Putamen (tissue), 1 donor: ENCODE data around the gene SPRR5.

ENCODE experiments used
- DNase-seq: peaks from one replicate; pipeline ENCODE4 v3.0.0-alpha.2; 2016; ENCODE audit warnings: low spot score

SPRR5 gene

GRCh38 chr1:152983234-152983633, 36.2 kb downstream of the SPRR5 start:
- no peak for DNase-seq

GRCh38 chr1:152983743-152984142, 36.7 kb downstream of the SPRR5 start, which contains the start of gene SPRR1A:
Gene SPRR1A, plus strand, starts transcription at chr1:152984081. Its CDS starts 1,150 bp downstream, at chr1:152985231.
- no peak for DNase-seq

DNA sequence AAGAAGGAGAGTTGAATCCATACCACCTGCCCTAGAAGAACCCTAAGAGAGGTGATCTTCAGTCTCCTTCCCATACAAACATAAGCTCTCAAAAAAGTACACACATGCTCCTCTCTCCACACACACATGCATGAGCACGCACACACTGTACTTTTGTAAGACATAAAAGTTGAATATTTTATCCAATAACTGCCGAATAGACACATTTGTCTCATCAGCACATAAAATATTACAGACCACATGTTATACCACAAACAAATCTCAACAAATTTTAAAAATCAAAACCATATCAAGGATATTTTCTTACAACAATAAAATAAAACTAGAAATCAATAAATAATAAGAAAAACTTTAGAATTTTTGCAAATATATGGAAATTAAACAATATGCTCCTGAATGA, 39.6 kb downstream of the SPRR5 start:
- DNase-seq, result no peak

- DNase-seq, result no peak
Observed at GRCh38 chr1:152993186-152993585, 46.2 kb downstream of the SPRR5 start.

DNA sequence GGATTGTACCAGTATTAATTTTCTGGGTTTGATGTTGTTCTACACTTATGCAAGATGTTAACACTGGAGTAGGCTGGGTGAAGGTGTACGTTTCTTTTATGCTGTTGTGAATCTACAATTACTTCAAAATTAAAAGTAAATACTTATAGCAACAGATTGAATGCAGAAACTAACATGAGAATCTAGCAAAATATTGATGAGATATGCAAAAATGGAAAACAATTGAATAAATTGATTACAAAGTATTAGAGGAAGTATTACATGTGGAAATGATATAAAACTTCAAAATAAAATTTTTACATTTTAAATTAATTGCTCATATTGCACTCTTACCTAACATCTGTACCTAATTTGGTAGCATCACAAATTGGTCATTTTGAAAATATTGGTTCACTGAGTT, 48.8 kb downstream of the SPRR5 start:
- no peak for DNase-seq

- peak; percentile 22 for DNase-seq
Observed at GRCh38 chr1:152996633-152997400, 49.8 kb downstream of the SPRR5 start.

DNA sequence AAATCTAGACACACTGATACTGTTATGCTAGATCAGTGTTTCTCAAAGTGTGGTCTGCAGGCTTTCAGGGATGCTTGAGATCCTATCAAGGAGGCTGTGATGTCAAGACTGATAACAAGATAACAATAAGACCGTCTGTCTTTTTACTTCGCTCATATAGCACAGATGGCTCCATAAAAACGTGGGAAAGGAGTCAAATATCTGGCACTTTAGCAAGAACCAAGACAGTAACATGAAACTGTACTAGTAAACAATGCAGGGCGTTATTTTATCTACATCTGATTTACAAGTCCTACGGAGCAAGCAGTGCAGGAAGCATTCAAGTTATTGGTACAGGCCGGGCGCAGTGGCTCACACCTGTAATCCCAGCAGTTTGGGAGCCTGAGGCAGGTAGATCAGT, 50.9 kb downstream of the SPRR5 start:
- no peak for DNase-seq

DNA sequence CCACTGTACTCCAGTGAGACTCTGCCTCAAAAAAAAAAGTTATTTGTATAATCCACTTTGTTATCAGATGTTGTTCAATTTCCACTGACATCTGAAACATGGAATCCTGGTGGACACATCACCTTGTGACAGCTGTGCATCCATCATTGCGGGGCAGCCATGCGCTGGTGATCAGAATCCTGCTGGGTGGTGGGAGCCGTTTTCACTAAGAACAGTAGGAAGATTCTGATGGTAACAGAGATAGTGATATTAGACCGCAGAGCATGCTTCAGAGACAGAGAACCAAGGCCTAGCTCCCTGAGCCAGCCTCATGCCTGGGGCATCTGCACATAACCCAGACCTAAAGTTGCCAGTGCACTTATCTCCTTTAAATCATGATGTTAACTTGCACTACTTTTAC, 51.5 kb downstream of the SPRR5 start:
- no peak for DNase-seq
